H9 (cell line): ENCODE data around the gene TLDC2. TPM values are rescaled to one million over a fixed set of nuclear protein-coding genes. Genes with fewer than 3 reads are reported as not detected.

ENCODE experiments used
- DNase-seq: peaks from one replicate; pipeline ENCODE4 v3.0.0-alpha.2; 2017
- H2AFZ ChIP-seq: one replicate; pipeline ENCODE4 v1.6.1; 2013; ENCODE audit warnings: mild to moderate bottlenecking, low read length, control low read depth, moderate library complexity
- H2AK5ac ChIP-seq: 2 replicates; pipeline ENCODE4 v1.6.1; 2013; ENCODE audit warnings: low read length, control low read depth, mixed read lengths; ENCODE audit not compliant: insufficient read length
- H2BK120ac ChIP-seq: one replicate; pipeline ENCODE4 v1.6.1; 2013; ENCODE audit warnings: low read depth, mild to moderate bottlenecking, low read length, control low read depth, inconsistent platforms; ENCODE audit not compliant: poor library complexity, severe bottlenecking
- H2BK12ac ChIP-seq: 2 replicates; pipeline ENCODE4 v1.6.1; 2013; ENCODE audit warnings: low read length, control low read depth, mixed read lengths, low read depth; ENCODE audit not compliant: insufficient read length
- H2BK15ac ChIP-seq: 2 replicates; pipeline ENCODE4 v1.6.1; 2013; ENCODE audit warnings: low read depth, low read length, control low read depth
- H2BK20ac ChIP-seq: one replicate; pipeline ENCODE4 v1.6.1; 2013; ENCODE audit warnings: low read depth, mild to moderate bottlenecking, low read length, control low read depth, inconsistent platforms; ENCODE audit not compliant: poor library complexity, severe bottlenecking
- H2BK5ac ChIP-seq: 2 replicates; pipeline ENCODE4 v1.6.1; 2013; ENCODE audit warnings: low read length, control low read depth, mixed read lengths; ENCODE audit not compliant: insufficient read length
- H3K14ac ChIP-seq: 2 replicates; pipeline ENCODE4 v1.6.1; 2013; ENCODE audit warnings: low read length, control low read depth; ENCODE audit not compliant: insufficient read depth
- H3K18ac ChIP-seq: 2 replicates; pipeline ENCODE4 v1.6.1; 2013; ENCODE audit warnings: low read depth, mild to moderate bottlenecking, mixed read lengths, low read length, control low read depth; ENCODE audit not compliant: insufficient read length
- H3K23ac ChIP-seq: 2 replicates; pipeline ENCODE4 v1.6.1; 2013; ENCODE audit warnings: low read length, control low read depth, mixed read lengths, low read depth; ENCODE audit not compliant: insufficient read length
- H3K23me2 ChIP-seq: 2 replicates; pipeline ENCODE4 v1.6.1; 2013; ENCODE audit warnings: low read depth, mild to moderate bottlenecking, mixed read lengths, low read length, control low read depth; ENCODE audit not compliant: insufficient read length, poor library complexity, severe bottlenecking
- H3K27ac ChIP-seq: 2 replicates; pipeline ENCODE4 v1.5.1; 2013; ENCODE audit warnings: low read length, control low read depth, mixed read lengths, low read depth; ENCODE audit not compliant: insufficient read length
- H3K27me3 ChIP-seq: 2 replicates; pipeline ENCODE4 v1.6.1; 2013; ENCODE audit warnings: low read length, control low read depth, inconsistent platforms; ENCODE audit not compliant: insufficient read depth
- H3K4ac ChIP-seq: 2 replicates; pipeline ENCODE4 v1.6.1; 2013; ENCODE audit warnings: low read depth, mild to moderate bottlenecking, control low read depth, inconsistent platforms, low read length, moderate library complexity
- H3K4me1 ChIP-seq: 2 replicates; pipeline ENCODE4 v1.6.1; 2013; ENCODE audit warnings: low read length, control low read depth, inconsistent platforms; ENCODE audit not compliant: insufficient read depth
- H3K4me2 ChIP-seq: 2 replicates; pipeline ENCODE4 v1.6.1; 2013; ENCODE audit warnings: low read length, control low read depth, mixed read lengths; ENCODE audit not compliant: insufficient read length, insufficient read depth
- H3K56ac ChIP-seq: 2 replicates; pipeline ENCODE4 v1.6.1; 2013; ENCODE audit warnings: low read depth, mild to moderate bottlenecking, mixed read lengths, low read length, control low read depth; ENCODE audit not compliant: insufficient read length
- H3K79me1 ChIP-seq: 2 replicates; pipeline ENCODE4 v1.6.1; 2013; ENCODE audit warnings: low read depth, mild to moderate bottlenecking, moderate library complexity, low read length, control low read depth, inconsistent platforms; ENCODE audit not compliant: insufficient read depth, poor library complexity, severe bottlenecking
- H3K79me2 ChIP-seq: 2 replicates; pipeline ENCODE4 v1.6.1; 2013; ENCODE audit warnings: low read length, control low read depth, inconsistent platforms; ENCODE audit not compliant: insufficient read depth
- H3K9ac ChIP-seq: 2 replicates; pipeline ENCODE4 v1.6.1; 2013; ENCODE audit warnings: low read length, control low read depth, mixed read lengths; ENCODE audit not compliant: insufficient read length; ENCODE audit errors: extremely low read depth
- H3K9me3 ChIP-seq: one replicate; pipeline ENCODE4 v1.6.1; 2013; ENCODE audit warnings: low read depth, low read length, inconsistent platforms; ENCODE audit not compliant: control insufficient read depth
- H3T11ph ChIP-seq: one replicate; pipeline ENCODE4 v1.6.1; 2013; ENCODE audit warnings: mild to moderate bottlenecking, low read length, control low read depth, inconsistent platforms
- H4K20me1 ChIP-seq: one replicate; pipeline ENCODE4 v1.6.1; 2013; ENCODE audit not compliant: control insufficient read depth, insufficient read length, insufficient read depth
- H4K5ac ChIP-seq: 2 replicates; pipeline ENCODE4 v1.6.1; 2013; ENCODE audit warnings: low read depth, mild to moderate bottlenecking, mixed read lengths, low read length, control low read depth; ENCODE audit not compliant: insufficient read length
- H4K8ac ChIP-seq: replicated peaks from 2 replicates; pipeline ENCODE4 v1.6.1; 2013; ENCODE audit warnings: low read length, control low read depth, mixed read lengths, low read depth; ENCODE audit not compliant: insufficient read length
- H4K91ac ChIP-seq: 2 replicates; pipeline ENCODE4 v1.6.1; 2013; ENCODE audit warnings: low read depth, mild to moderate bottlenecking, moderate library complexity, mixed read lengths, low read length, control low read depth; ENCODE audit not compliant: insufficient read length
- H3K27ac Mint-ChIP-seq, 3 experiments: 2 replicates in 2 of 3; 3 replicates in 1 of 3; pipeline ENCODE4 v1.8.0; 2020 to 2021; ENCODE audit warnings: mixed read lengths in 3 of 3, mild to moderate bottlenecking in 1 of 3, moderate library complexity in 1 of 3
- H3K27me3 Mint-ChIP-seq: 2 replicates; pipeline ENCODE4 v1.8.0; 2021; ENCODE audit warnings: low read depth, mild to moderate bottlenecking, moderate library complexity, mixed read lengths
- H3K36me3 Mint-ChIP-seq, 3 experiments: 2 replicates in 2 of 3; 3 replicates in 1 of 3; pipeline ENCODE4 v1.8.0; 2020 to 2021; ENCODE audit warnings: low read depth in 3 of 3, mixed read lengths in 3 of 3; ENCODE audit not compliant: insufficient read depth in 1 of 3
- H3K4me1 Mint-ChIP-seq, 2 experiments: 2 replicates each; pipeline ENCODE4 v1.8.0; 2020; ENCODE audit warnings: mixed read lengths in 2 of 2
- H3K4me3 Mint-ChIP-seq, 2 experiments: 2 replicates in 1 of 2; 3 replicates in 1 of 2; pipeline ENCODE4 v1.8.0; 2020 to 2021; ENCODE audit warnings: mild to moderate bottlenecking in 2 of 2, mixed read lengths in 2 of 2, moderate library complexity in 1 of 2
- H3K9me3 Mint-ChIP-seq, 2 experiments: 2 replicates in 1 of 2; 3 replicates in 1 of 2; pipeline ENCODE4 v1.8.0; 2020; ENCODE audit warnings: mild to moderate bottlenecking in 2 of 2, mixed read lengths in 2 of 2, moderate library complexity in 1 of 2
- WGBS: extraction: QIAGEN DNeasy Blood & Tissue Kit; methylation state at CpG from one replicate; pipeline ENCODE4 v1.1.7; 2013; ENCODE audit warnings: missing lambda C conversion rate, low lambda C conversion rate, mixed read lengths; ENCODE audit not compliant: insufficient read length; ENCODE audit errors: extremely low coverage; 5-methylcytosine and 5-hydroxymethylcytosine counted together
- total RNA-seq: library from RNA; stranded (reverse); gene quantifications from 2 replicates; pipeline ENCODE4 v1.2.1, GENCODE V29; 2021
- TF ChIP-seq, protein P1 (sequence below): fragments of 200-600 bp; sonication (generic); conservative IDR thresholded peaks from 3 replicates; pipeline ENCODE4 v1.8.0; 2021; ENCODE audit warnings: antibody characterized with exemption, mild to moderate bottlenecking

The TLDC2 gene
- total RNA-seq, 1 experiment from 2014 or later, result 0.11 TPM

GRCh38 chr20:36871640-36872570, 4.0 kb upstream of the TLDC2 start:
- Histone ChIP-seq H4K91ac (no peak overlapping the region), H3K23ac (no peak overlapping the region), H3K23me2 (no peaks in the 10 kb centered on the region), H4K20me1 (no peaks in the 10 kb centered on the region), H3K4me2 (no peak overlapping the region), H3K27ac (no peak overlapping the region), H3K4ac (no peak overlapping the region), H3K14ac (no peak overlapping the region; the same call in 1 of the 2 replicates), H2BK20ac (no peak overlapping the region), H3K9me3 (no peaks in the 10 kb centered on the region), H3K79me1 (no peaks in the 10 kb centered on the region), H3K79me2 (no peaks in the 10 kb centered on the region), H4K5ac (no peak overlapping the region), H2AFZ (no peak overlapping the region), H4K8ac (no peak overlapping the region), H2AK5ac (no peak overlapping the region), H3K18ac (no peak overlapping the region), H3K27me3 (no peaks in the 10 kb centered on the region), H2BK12ac (no peak overlapping the region), H3K9ac (no peak overlapping the region), H3T11ph (no peak overlapping the region), H2BK5ac (no peak overlapping the region), H2BK15ac (no peak overlapping the region), H3K56ac (no peak overlapping the region), H3K4me1 (no peaks in the 10 kb centered on the region), H2BK120ac (no peak overlapping the region)
- WGBS, result no CpG with 5 or more reads among the region's 16 CpGs
- TF ChIP-seq, protein P1, sequence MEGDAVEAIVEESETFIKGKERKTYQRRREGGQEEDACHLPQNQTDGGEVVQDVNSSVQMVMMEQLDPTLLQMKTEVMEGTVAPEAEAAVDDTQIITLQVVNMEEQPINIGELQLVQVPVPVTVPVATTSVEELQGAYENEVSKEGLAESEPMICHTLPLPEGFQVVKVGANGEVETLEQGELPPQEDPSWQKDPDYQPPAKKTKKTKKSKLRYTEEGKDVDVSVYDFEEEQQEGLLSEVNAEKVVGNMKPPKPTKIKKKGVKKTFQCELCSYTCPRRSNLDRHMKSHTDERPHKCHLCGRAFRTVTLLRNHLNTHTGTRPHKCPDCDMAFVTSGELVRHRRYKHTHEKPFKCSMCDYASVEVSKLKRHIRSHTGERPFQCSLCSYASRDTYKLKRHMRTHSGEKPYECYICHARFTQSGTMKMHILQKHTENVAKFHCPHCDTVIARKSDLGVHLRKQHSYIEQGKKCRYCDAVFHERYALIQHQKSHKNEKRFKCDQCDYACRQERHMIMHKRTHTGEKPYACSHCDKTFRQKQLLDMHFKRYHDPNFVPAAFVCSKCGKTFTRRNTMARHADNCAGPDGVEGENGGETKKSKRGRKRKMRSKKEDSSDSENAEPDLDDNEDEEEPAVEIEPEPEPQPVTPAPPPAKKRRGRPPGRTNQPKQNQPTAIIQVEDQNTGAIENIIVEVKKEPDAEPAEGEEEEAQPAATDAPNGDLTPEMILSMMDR, result no peak
- no peak overlapping the region for H3K27ac Mint-ChIP-seq
- peaks cover 9% of the 10 kb centered on the region for H3K27me3 Mint-ChIP-seq
- H3K4me3 Mint-ChIP-seq, result no peak overlapping the region
- H3K36me3 Mint-ChIP-seq, result no peaks in the 10 kb centered on the region
- DNase-seq, result no peak
- H3K4me1 Mint-ChIP-seq, result no peaks in the 10 kb centered on the region
- no peaks in the 10 kb centered on the region for H3K9me3 Mint-ChIP-seq
